ENCODE data around the gene MAD1L1.

GRCh38 chr7:1971946-1972654 is 260.6 kb downstream of the MAD1L1 start:
- TF ChIP-seq CTCF (tag by site-specific recombination; IDR thresholded peaks at IDR 0.05) (no peak), ZFP41 (tag by site-specific recombination; IDR thresholded peaks at IDR 0.05; ENCODE audit: borderline replicate concordance) (no peak), ZNF660 (tag by site-specific recombination; IDR thresholded peaks at IDR 0.05) (no peak), ZBTB44 (tag by site-specific recombination; IDR thresholded peaks at IDR 0.05) (no peak), ZNF670 (tag by site-specific recombination; IDR thresholded peaks at IDR 0.05; ENCODE audit: low read depth) (no peak), ZNF211 (tag by site-specific recombination; IDR thresholded peaks at IDR 0.05; ENCODE audit: low read depth) (no peak), ZNF704 (tag by site-specific recombination; IDR thresholded peaks at IDR 0.05) (no peak), ZNF48 (tag by site-specific recombination; IDR thresholded peaks at IDR 0.05) (no peak), KLF7 (tag by site-specific recombination; IDR thresholded peaks at IDR 0.05; ENCODE audit: borderline replicate concordance) (no peak), ZNF184 (tag by site-specific recombination; IDR thresholded peaks at IDR 0.05) (no peak), ZFP69B (tag by site-specific recombination; IDR thresholded peaks at IDR 0.05) (no peak), ZNF518A (tag by site-specific recombination; conservative IDR thresholded peaks at IDR 0.05; ENCODE audit: low read depth) (no peak), FEZF1 (tag by site-specific recombination; IDR thresholded peaks at IDR 0.05) (no peak), KLF17 (tag by site-specific recombination; IDR thresholded peaks at IDR 0.05) (no peak)

All from HEK293 (cell line).